Measurements from ENCODE around the gene GANC. TPM values are rescaled to one million over a fixed set of nuclear protein-coding genes. Genes with fewer than 3 reads are reported as not detected.

GANC gene
- total and polyA plus RNA-seq, 9 of the 15 experiments (the other 6 are each of a cell fraction or from before 2014, with no cell fraction given) = 10.9 to 19.0 (median 14.5) TPM

GRCh38 chr15:42264795-42265194 is 8.2 kb upstream of the GANC start (continued):
- TF ChIP-seq CTCF (IDR thresholded peaks at IDR 0.05 in 2 of 3, conservative IDR thresholded peaks at IDR 0.05 in 1 of 3; ENCODE audit: insufficient read depth in 2 of 3, low read depth in 1 of 3, low read length in 3 of 3) (no peak), U2AF2 (optimal IDR thresholded peaks at IDR 0.05; ENCODE audit: low read depth, low read length) (no peak), ZZZ3 (IDR thresholded peaks at IDR 0.05) (no peak), ZNF197 (CRISPR knock-in tag; IDR thresholded peaks at IDR 0.05; ENCODE audit: low read depth) (no peak), E4F1 (CRISPR knock-in tag; IDR thresholded peaks at IDR 0.05; ENCODE audit: borderline replicate concordance) (no peak), ZNF583 (CRISPR knock-in tag; IDR thresholded peaks at IDR 0.05) (no peak), SIN3A (IDR thresholded peaks at IDR 0.05; ENCODE audit: borderline replicate concordance in 2 of 2, control insufficient read depth in 1 of 2, low read depth in 2 of 2, low read length in 2 of 2) (no peak)
- TF ChIP-seq, protein P1, sequence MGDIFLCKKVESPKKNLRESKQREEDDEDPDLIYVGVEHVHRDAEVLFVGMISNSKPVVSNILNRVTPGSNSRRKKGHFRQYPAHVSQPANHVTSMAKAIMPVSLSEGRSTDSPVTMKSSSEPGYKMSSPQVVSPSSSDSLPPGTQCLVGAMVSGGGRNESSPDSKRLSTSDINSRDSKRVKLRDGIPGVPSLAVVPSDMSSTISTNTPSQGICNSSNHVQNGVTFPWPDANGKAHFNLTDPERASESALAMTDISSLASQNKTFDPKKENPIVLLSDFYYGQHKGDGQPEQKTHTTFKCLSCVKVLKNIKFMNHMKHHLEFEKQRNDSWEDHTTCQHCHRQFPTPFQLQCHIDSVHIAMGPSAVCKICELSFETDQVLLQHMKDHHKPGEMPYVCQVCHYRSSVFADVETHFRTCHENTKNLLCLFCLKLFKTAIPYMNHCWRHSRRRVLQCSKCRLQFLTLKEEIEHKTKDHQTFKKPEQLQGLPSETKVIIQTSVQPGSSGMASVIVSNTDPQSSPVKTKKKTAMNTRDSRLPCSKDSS (IDR thresholded peaks at IDR 0.05; ENCODE audit: low read depth, partially characterized antibody) = no peak
- TF ChIP-seq, protein P2, sequence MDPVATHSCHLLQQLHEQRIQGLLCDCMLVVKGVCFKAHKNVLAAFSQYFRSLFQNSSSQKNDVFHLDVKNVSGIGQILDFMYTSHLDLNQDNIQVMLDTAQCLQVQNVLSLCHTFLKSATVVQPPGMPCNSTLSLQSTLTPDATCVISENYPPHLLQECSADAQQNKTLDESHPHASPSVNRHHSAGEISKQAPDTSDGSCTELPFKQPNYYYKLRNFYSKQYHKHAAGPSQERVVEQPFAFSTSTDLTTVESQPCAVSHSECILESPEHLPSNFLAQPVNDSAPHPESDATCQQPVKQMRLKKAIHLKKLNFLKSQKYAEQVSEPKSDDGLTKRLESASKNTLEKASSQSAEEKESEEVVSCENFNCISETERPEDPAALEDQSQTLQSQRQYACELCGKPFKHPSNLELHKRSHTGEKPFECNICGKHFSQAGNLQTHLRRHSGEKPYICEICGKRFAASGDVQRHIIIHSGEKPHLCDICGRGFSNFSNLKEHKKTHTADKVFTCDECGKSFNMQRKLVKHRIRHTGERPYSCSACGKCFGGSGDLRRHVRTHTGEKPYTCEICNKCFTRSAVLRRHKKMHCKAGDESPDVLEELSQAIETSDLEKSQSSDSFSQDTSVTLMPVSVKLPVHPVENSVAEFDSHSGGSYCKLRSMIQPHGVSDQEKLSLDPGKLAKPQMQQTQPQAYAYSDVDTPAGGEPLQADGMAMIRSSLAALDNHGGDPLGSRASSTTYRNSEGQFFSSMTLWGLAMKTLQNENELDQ (CRISPR knock-in tag; IDR thresholded peaks at IDR 0.05; ENCODE audit: borderline replicate concordance) = no peak
